Stimulated activated CD8-positive, alpha-beta memory T cell treated with anti-CD3 and anti-CD28 coated beads, Interleukin-2, amount 100 ng/mL, for 48 hours (primary cell): ENCODE data around the gene COL6A3.
"Not testable (repeated sequence)": the region's sequence is repeated elsewhere in the genome, so short reads cannot be mapped to it uniquely, and the experiment has no call there.

ENCODE experiments used
- DNase-seq, 2 donors: peaks; one replicate each; pipeline ENCODE4 v3.0.0-alpha.2; 2020; ENCODE audit warnings: low read depth in 2 of 2

COL6A3 gene

DNA sequence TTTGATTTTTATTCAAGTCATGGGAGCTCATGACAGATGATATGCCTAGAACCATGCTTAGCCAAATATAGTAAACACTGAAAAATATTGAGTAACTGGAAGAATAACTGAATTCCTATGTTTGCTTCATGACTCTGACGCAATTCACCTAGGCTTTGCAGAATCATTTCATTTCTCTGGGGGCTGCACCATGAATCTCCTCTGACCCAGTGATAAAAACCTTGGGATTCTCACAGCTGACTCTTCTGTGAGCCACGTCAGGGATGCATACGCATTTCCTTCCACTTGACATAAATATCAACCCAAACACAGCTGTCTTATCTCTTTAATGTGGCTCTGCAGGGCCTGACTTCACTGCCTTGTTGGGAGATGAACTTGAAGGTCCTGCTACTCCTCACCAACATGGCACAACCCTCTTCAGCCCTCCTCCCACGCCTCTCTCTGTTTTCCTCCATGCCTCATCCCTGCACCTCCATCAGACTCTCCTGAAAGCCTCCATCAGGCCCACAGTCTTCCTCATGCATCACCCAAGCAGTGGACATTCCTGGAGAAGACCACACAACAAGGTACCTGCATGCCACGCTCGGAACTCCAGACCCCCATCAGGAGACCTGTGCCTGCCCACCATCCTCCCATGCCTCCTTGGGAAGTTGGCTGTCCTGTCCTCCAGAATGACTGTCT is 29.8 kb downstream of the COL6A3 start:
- DNase-seq = no peak

DNA sequence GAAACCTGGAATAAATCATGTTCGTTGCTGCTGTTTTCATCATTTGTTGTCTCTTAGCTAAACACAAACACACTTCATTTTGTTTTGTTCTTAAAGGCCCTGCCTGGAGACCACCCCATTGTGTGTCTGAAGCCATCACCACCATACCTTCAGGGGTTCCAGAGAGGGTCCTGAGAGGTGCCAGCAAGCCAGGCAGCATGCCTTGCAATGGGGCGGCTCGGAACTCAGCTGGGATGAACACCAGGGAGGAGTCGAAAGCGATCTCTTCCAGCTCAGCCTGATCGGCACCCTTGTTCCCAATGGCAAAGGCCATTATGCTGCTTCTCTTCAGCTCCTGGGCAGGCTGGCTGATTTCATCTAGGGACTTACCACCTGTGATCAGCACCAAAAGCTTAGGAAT is 33.2 kb downstream of the COL6A3 start:
- DNase-seq = no peak

DNA sequence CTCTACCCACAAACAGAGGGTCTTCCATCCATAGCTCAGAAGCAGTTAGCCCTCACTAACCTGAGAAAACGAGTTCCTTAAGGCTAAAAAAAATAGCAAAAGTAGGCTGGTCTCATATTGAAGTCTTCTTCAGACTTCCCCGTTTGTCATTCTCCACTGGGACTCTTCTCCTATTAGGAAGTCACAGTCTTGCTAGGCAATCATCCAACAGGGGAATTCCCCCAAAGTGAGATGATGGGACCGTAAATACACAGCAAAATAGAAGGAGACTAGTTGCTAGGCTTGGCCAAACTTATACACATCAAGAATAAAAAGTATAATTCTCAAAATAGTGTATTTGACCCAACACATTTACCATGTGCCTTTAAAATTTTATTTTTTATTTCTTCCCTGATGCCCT is 34.3 kb downstream of the COL6A3 start:
- no peak for DNase-seq

DNA sequence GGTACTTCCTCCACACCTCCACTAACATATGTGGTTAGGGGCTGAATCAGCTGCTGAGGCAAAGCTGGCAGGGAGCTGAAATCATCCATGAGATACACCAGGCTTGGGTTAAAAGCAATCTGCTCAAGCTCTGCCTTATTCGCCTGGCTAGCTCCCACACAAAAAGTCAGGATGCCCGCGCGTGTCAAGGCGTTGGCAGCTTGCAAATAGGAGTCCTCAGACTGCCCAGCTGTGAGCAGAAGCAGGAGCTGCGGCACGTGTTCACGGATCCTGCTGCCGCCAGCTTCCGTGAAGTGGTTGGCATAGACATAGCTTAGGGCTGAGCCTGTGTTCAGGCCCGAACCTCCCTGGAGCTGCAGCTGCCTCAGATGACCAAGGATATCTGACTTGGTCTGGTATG is 35.3 kb downstream of the COL6A3 start:
- no peak for DNase-seq

DNA sequence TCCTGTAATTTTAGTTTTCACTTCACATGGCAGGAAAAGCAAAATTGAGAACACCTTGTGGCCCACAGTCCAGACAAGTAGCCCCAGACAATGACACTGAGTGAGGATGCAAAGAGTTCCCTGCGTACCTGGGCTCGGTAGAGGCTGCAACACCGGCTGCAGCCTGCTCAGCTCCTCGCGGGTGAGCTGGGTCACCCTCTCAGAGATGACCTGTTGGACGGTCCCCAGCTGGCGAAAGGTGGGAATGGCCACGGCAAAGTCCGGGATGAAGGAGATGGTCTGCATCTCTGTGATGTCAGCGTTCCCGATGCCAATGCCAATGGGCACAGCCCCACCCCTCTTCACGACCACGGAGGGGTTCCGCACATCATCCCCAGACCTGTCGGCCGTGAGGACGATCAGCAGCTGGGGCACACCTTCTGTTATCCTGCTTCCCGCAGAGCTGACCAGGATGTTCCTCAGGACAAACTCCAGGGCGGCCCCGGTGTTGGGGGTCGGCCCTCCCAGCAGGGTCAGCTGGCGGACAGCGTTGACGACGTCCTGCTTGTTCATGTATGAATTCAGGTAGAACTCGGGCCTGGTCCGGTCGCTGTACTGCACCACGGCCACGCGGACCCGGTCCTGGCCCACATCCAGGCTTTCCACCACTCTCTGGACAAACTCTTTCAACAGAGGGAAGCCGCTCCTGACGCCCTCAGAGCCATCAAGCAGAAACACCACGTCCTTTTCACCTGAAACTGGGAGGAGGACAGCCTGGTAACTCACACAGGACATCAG is 39.5 kb downstream of the COL6A3 start:
- DNase-seq = no peak

DNA sequence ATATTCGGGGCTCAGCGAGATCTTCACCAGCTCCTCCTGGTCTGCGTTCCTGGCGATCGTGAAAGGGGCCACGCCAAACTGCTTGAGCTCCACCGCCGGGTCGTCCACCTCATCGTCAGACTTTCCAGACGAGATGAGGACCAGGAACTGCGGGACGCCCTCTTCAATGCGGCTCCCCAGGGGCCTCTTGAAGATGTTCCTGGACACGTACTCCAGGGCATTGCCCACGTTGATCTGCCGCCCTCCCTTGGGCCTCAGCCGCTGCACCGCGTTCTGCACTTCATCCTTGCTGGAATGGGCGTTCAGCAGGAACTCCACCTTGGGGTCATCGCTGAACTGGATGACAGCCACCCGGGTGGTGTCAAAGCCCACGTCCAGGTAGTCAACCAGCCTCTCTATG is 42.1 kb downstream of the COL6A3 start:
- no peak for DNase-seq

DNA sequence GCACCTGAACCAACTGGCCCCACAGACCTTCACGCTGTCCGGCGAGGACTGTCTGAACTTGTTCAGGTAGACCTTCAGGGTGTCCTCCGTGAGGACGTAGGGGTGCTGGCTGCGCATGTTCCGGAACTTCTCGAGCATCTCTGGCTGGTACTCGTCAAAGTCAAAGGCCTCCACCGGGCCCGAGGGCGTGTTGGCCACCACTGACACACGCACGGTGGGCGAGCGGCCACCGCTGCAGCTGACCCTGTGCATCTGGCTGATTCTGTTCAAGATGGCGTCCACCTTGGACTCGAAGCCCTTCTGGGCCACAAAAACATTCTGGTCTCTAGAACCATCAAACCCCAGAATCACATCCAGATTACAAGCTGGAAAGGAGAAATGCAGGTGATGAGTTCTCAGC is 48.3 kb downstream of the COL6A3 start:
- DNase-seq = no peak

DNA sequence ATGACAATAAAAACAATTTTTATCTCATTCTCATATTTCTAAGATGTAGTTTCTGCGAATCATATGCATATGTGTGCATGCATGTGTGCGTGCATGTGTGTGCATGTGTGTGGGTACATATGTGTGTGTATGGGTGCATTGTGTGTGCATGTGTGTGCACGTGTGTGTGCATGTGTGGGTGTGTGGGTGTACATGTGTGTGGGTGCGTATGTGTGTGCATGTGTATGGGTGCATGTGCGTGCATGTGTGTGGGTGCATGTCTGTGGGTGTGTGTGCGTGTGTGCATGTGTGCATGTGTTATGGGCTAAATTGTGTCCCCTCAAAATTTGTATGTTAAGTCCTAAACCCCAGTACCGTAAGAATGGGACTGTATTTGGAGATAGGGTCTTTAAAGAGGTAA is 49.3 kb downstream of the COL6A3 start:
- no peak for DNase-seq

DNA sequence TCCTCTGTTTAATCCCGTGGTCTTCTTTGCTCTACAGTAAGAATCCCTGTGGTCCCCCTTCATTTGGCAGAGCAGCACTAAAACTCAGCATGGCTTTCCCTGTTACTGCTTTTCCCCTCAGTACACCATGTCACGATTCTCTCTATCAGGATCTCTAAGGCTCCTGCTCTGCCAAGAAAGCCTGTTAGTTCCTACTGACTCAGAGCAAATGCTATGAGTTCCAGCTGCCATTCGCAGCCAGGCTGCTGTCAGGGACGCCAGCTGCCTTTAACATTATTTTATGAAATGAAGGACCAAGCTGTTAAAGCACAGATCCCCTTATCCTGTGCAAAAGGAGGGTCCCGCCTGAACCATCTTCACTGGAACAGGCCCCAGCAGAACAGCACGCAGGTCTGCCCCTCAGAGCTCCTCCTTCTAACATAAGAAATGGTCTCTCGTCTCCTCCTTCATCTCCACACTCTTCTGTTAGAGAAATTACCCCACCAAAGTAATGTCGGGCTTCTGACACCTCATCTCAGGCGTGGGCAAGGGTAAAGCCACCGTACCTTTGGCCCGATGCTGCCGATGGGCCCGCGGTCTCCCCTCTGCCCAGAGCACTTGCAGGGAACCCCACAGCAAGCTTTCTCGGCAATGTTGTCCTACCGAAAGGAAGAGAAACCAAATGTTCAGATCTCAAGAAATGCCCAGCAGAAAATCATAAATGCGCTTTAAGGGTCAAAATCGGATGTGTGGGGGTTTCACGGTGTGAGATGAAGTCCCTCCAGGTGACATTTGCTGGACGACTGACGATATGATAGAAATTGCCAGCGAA is 52.6 kb downstream of the COL6A3 start:
- DNase-seq = no peak

DNA sequence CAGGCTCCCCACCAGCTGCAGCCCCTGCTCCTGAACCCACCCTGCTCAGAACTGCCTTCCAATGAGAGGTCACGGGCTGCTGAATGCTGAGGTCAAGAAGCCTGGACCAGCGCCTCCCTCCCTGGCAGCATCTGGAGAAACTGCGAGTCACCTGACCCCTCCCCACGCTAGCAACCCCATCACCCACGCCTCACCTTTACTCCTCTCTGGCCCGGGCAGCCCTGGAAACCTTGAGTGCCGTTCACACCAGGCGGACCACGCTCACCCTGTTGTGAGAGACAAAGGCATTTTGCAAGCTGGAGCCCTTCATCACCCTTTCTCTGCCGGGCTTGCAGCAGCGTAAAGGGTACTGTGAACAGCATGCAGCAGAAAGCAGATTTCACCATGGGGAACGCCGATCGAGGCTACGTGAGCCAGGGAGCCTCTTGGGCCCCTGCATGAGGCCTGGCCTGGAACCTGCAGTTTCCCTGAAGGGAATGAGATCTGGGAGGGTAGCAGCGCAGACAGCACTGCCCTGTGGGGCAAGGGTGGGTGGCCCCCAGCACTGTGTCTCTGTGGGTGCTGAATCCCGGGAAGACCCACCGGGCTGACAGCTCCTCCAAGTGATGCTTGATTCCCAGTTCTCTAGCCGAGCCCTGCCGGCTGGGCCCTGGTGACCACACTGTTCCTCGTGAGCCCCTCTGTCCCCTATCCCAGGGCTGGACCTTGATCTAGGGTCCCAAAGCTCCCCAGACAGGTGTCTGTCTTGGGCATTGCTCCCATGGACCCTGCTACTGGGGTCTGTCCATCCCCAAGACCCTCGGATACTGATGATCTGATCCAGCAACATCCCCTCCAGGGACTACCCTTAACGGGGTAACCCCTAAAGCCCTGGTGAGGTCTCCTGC is 53.8 kb downstream of the COL6A3 start:
- no peak for DNase-seq

DNA sequence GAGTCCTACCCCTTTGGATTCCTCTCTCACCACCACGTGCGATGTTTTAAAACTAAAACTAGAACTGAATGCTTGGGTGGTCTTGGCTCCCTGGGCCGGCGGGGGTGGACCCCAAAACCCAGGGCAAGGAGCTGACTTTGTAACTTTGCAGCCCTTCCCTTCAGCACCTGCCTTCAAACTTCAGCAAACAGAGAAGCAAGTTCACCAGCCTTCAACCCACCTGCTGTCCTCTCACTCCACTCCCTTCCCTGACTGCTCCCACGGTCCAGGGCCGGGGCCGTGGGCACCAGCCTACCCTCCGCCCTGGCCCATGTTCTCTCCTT is 54.5 kb downstream of the COL6A3 start:
- no peak for DNase-seq

DNA sequence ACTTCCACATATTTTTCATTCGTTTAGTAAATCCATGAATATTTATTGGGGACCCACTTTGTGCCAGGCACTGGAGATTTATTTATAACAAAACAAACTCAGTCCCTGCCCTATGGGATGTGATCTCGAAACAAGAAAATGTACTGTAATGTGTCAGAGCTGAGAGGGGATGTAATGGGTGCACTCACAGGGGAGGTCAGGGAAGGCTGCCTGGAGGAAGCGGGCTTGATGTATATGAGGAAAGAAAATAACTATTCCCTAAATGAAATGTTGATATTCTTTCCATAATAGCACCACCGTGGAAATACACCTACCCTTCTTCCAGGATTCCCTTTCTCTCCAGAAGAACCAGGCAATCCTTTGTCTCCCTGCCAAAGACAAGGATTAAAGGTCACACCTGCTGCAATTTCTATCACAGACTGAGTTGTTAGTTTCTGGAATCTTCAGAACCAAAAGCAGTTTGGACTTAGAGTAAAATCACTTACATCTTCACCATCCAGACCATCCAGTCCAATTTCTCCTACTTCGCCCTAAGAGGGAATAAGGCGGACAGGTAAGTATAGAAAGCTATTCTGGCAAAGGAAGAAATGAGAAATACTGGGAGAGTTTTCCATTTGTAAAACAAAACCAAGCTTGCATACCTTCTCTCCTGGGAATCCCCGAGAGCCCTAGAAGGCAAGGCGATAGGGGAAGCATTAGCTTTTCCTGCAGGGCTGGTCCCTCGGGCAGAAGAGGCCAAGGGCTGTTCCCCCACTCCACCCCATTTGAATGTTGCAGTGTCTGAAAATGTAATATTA is 55.0 kb downstream of the COL6A3 start:
- DNase-seq = no peak

DNA sequence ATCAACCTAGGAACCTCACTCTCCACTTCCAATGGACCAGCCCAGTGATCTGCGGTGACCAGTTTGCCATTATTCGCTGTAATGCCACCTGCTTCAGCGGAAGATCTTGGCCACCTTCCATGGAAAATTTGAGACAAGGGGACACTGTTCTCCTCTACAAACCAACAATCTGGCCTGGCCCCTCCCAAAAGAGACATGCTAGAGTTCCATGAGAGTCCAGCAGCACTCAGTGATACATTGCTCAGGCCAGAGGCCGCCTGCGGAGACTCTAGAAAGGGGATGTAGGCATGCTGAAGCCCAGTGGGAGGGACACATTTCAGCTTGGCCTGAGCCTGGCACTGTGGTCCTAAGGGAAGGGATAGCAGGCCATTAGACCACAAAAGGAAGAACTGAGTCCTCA is 58.3 kb downstream of the COL6A3 start:
- no peak for DNase-seq

DNA sequence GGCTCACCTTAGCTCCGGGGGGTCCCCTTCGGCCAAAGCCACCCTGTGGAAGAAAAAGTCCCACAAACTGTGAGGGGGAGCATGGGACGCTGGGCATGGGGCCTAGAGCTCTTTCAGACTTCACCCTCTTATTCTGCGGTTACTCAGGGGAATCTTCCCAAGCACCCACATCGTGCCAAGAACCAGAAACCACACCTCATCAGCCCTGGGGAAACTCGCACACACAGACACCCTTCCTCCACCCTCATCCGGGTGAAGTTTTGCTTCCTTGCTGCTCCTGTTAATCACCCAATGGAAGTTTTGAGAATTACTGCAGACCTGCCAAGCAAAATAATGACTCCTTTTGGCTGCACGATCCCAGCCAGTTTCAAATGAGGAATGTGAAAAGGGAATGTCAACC is 59.1 kb downstream of the COL6A3 start:
- no peak for DNase-seq

DNA sequence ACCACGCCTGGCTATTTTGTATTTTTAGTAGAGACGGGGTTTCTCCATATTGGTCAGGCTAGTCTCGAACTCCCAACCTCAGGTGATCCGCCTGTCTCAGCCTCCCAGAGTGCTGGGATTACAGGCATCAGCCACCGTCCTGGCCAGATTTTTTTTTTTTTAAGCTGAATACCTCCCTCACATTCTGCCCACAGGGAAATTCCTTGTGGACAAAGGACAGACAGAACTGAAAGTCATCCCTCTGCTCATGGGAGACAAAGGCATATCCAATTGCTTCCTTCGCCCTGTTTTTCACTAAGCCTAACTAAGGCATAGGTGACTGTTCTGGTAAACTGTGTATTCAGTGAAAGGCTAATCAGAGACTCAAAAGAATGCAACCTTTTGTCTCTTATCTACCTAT is 59.8 kb downstream of the COL6A3 start:
- DNase-seq = not testable (repeated sequence)

DNA sequence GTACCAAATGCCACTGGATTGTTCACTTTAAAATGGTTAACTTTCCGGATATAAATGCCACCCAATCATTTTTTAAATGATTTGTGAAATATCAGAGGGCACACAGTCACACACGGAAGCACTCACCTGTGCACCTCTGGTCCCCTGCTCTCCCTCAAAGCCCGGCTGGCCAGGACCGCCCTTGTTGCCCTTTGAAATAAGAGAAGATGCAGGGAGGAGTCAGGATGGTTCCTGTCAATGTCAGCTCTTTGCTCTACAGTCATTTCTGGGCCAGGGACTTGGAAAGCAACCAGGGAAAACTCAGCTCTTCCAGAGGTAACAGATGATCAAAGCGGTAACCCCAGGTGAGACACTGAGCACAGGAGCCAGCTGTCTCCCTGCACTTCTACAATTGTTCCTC is 60.7 kb downstream of the COL6A3 start:
- DNase-seq = no peak

DNA sequence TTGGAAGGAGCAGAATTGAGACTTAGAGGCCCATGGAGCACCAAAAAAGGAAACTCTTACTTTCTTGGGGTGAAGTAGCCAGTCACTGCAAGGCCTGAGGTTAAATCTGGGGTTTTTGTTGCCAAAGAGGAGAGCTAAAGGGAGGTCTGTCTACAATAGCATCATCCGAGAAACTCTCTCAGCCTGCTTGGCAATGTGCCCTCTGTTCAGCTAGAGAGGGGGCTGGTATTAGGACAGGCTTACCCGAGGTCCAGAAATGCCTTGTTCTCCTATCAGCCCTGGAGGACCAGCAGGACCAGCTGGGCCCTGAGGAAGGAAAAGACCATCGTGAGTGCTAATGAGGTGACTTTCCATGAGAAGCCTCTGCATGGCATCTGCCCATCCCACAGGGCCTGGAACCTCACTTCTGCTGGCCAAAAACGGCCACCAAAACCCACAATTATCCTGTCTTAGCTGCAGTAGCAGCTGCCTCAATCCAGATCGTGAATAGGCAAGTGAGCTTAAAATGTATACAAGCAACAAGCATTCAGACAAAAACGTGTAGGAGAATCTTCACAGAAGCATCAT is 61.6 kb downstream of the COL6A3 start:
- no peak for DNase-seq

DNA sequence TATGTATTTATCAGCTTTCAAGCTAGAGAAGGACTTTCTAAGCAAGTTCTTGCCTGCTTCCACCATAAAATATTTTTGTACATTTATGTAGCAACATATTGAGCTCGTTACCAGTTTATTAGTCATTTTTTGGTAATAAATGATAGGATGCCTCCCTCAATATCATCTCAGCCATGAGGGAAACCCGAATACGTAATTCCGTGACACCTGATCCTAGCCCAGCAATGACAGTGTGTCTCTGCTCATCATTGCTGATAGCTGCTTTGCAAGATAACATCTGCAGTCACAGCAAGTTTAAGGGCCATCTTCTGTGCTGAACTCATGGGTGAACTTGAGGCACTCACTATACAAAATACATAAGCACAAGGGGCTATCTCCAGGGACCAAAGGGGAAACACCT is 62.2 kb downstream of the COL6A3 start:
- DNase-seq = no peak

DNA sequence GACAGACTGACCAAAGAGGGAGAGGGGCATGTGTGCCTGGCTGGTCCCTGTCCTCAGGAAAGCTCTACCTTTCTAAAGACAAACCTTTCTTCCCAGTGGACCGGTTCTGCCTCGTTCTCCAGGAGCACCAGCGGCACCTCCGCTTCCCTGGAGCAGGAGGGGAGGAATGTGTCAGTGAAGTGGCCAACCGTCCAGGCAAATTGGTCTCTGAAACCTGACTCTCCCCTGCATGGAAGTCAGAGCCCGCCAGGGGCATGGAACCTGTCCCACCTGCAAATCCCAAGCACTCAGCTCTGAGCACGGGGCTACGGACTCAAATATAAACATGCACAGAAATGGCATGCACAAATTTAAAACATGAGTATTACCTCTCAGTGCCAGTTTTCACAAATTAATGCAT is 62.9 kb downstream of the COL6A3 start:
- no peak for DNase-seq

DNA sequence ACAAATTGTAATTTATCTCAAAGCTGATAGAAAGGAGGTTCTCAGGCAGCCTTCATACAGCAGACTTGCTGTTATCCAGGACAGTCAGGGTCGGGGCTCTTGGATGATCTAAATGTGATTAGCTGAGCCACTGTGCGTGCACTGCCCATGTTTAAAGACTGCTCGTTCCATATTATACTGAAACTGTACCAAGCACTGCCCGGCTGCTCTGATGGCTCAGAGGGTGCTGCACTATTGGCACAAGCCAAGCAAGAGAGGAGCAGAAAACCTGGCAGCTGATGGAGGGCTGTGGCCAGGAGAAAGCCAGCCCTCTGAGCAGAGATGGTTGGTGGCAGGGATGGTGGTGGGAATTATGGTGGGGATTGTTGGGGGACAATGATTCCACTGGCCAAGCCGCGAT is 63.4 kb downstream of the COL6A3 start:
- DNase-seq = no peak

DNA sequence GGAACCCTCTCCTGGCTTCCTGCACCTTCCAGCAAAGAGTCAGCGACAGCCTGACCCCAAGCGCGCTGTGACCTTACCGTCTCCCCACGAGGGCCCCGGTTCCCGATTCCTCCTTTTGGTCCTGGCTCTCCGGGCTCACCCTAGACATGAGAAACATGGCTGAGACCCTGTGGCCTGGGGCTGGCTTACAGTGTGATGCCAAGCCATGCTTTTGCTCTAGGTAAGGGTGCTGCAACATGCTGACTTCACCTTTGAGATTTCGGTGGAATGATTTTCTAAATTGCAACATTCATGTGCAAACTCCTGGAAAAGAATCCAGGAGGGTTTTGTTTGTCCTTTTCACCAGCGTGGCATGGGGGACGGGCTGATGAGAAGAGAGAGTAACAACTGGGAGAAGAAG is 63.9 kb downstream of the COL6A3 start:
- DNase-seq = no peak
